Fibroblast of skin of right quadriceps (primary cell): ENCODE results near the gene MR1.

Source experiments
- DNase-seq: peaks from one replicate; pipeline ENCODE4 v3.0.0-alpha.2; 2013

MR1 gene

GRCh38 chr1:181094416-181095212 is 60.8 kb downstream of the MR1 start:
- peak; percentile 98 for DNase-seq

- no peak for DNase-seq
Observed at GRCh38 chr1:181095260-181095659, 61.5 kb downstream of the MR1 start.

- no peak for DNase-seq
Observed at GRCh38 chr1:181095763-181096184, 62.0 kb downstream of the MR1 start.

- DNase-seq: no peak
Observed at GRCh38 chr1:181097242-181097641, 63.5 kb downstream of the MR1 start.

- peak; percentile 73 for DNase-seq
Observed at GRCh38 chr1:181099152-181100014, 65.6 kb downstream of the MR1 start.

GRCh38 chr1:181100015-181100905 is 66.5 kb downstream of the MR1 start:
- DNase-seq: peak; percentile 50

- no peak for DNase-seq
Observed at GRCh38 chr1:181100934-181101333, 67.2 kb downstream of the MR1 start.

GRCh38 chr1:181101581-181102226 is 67.9 kb downstream of the MR1 start:
- peak; percentile 87 for DNase-seq

- DNase-seq: no peak
Observed at GRCh38 chr1:181102841-181103240, 69.1 kb downstream of the MR1 start.

GRCh38 chr1:181103399-181103798 is 69.6 kb downstream of the MR1 start:
- no peak for DNase-seq

- no peak for DNase-seq
Observed at GRCh38 chr1:181104042-181104789, 70.4 kb downstream of the MR1 start.

- DNase-seq: no peak
Observed at GRCh38 chr1:181104790-181105133, 71.0 kb downstream of the MR1 start.

GRCh38 chr1:181105134-181106021 is 71.6 kb downstream of the MR1 start:
- DNase-seq: peak; percentile 92

GRCh38 chr1:181106022-181106312 is 72.2 kb downstream of the MR1 start:
- no peak for DNase-seq

GRCh38 chr1:181106479-181106878 is 72.7 kb downstream of the MR1 start:
- DNase-seq: no peak

GRCh38 chr1:181107711-181108110 is 73.9 kb downstream of the MR1 start:
- DNase-seq: no peak

GRCh38 chr1:181108304-181108867 is 74.6 kb downstream of the MR1 start:
- DNase-seq: no peak

GRCh38 chr1:181110013-181110412 is 76.2 kb downstream of the MR1 start:
- no peak for DNase-seq
